K562 (cell line): ENCODE measurements around the gene A2ML1. TPM values are rescaled to one million over a fixed set of nuclear protein-coding genes. Genes with fewer than 3 reads are reported as not detected.

ENCODE experiments used
- AFF4 ChIP-seq: sonication (generic); formaldehyde crosslinking; IDR thresholded peaks from 2 replicates; pipeline ENCODE4 v1.8.0; 2023; ENCODE audit warnings: mild to moderate bottlenecking, missing genetic modification reagents
- BCOR ChIP-seq: fragments of 450-650 bp; IDR thresholded peaks from 2 replicates; pipeline ENCODE4 v1.6.1; 2016
- CHD4 ChIP-seq: fragments of 200-600 bp; sonication (generic); IDR thresholded peaks from 3 replicates; pipeline ENCODE4 v1.6.1; 2012; ENCODE audit warnings: low read depth, mild to moderate bottlenecking, mixed read lengths, low read length, inconsistent platforms; ENCODE audit not compliant: insufficient read depth, insufficient replicate concordance, poor library complexity, severe bottlenecking
- E2F6 ChIP-seq, 2 experiments: IDR thresholded peaks; 2 replicates each; pipeline ENCODE4 v1.6.1; 2011; ENCODE audit warnings: borderline replicate concordance in 1 of 2, control low read depth in 1 of 2, low read depth in 1 of 2, low read length in 1 of 2, mild to moderate bottlenecking in 1 of 2, mixed read lengths in 1 of 2, moderate library complexity in 1 of 2; ENCODE audit not compliant: insufficient read depth in 1 of 2, insufficient read length in 1 of 2, poor library complexity in 1 of 2, severe bottlenecking in 1 of 2; ENCODE audit errors: extremely low read depth in 1 of 2
- HMBOX1 ChIP-seq: sonication (generic); IDR thresholded peaks from 2 replicates; pipeline ENCODE4 v1.6.1; 2016
- HNRNPUL1 ChIP-seq: fragments of 200-400 bp; formaldehyde crosslinking; IDR thresholded peaks from 2 replicates; pipeline ENCODE4 v1.6.1; 2017; ENCODE audit warnings: low read length
- IRF1 ChIP-seq: sonication (generic); formaldehyde crosslinking; IDR thresholded peaks from 2 replicates; pipeline ENCODE4 v1.8.0; 2022; ENCODE audit warnings: missing genetic modification reagents, mild to moderate bottlenecking, borderline replicate concordance
- NEUROD1 ChIP-seq: fragments of 150-350 bp; IDR thresholded peaks from 2 replicates; pipeline ENCODE4 v1.6.1; 2014; ENCODE audit warnings: borderline replicate concordance, low read length, low read depth; ENCODE audit not compliant: partially characterized antibody
- PKNOX1 ChIP-seq: fragments of 450-650 bp; IDR thresholded peaks from 2 replicates; pipeline ENCODE4 v1.6.1; 2016
- RBM25 ChIP-seq: fragments of 200-400 bp; formaldehyde crosslinking; IDR thresholded peaks from 2 replicates; pipeline ENCODE4 v1.6.1; 2018; ENCODE audit warnings: low read length, low read depth, moderate library complexity; ENCODE audit not compliant: severe bottlenecking
- ZBTB5 ChIP-seq: fragments of 450-650 bp; IDR thresholded peaks from 2 replicates; pipeline ENCODE4 v1.6.1; 2017; ENCODE audit warnings: antibody characterized with exemption
- ZBTB9 ChIP-seq: fragments of 450-650 bp; formaldehyde crosslinking; IDR thresholded peaks from 2 replicates; pipeline ENCODE4 v1.4.0; 2020; ENCODE audit warnings: mild to moderate bottlenecking, moderate library complexity
- ZNF41 ChIP-seq: fragments of 250-450 bp; sonication (Bioruptor Pico); conservative IDR thresholded peaks from 2 replicates; pipeline ENCODE4 v1.4.0; 2020; ENCODE audit warnings: mild to moderate bottlenecking
- polyA plus RNA-seq, 8 experiments: library from polyadenylated mRNA; depleted of rRNA in 4 of 8; stranded (reverse) in 5 of 8; unstranded in 3 of 8; fragments of >200 nt; fragmentation: Nextera tagmentation in 2 of 8; fragmentation: Illumina TruSeq in 1 of 8; extraction: Ambion mirVana in 2 of 8; extraction: Trizol in 1 of 8; gene quantifications; 2 replicates each; pipeline versions ENCODE4 v1.2.1 to v1.2.3, GENCODE V29; 2011 to 2014; ENCODE audit warnings: inconsistent platforms in 1 of 8, missing spikeins in 1 of 8
- total RNA-seq, 7 experiments: library from RNA; depleted of rRNA in 6 of 7; stranded (reverse); fragments of >200 nt in 6 of 7; fragmentation: Illumina TruSeq in 2 of 7; extraction: Trizol in 2 of 7; gene quantifications; 2 replicates each; pipeline versions ENCODE4 v1.2.1 to v1.2.3, GENCODE V29; 2011 to 2021; ENCODE audit warnings: low replicate concordance in 1 of 7

The A2ML1 gene
- total and polyA plus RNA-seq, 9 of the 15 experiments (the other 6 are each of a cell fraction or from before 2014, with no cell fraction given) = 0.04 to 0.47 (median 0.13) TPM

GRCh38 chr12:8886502-8887284, 64.3 kb downstream of the A2ML1 start (continued):
- TF ChIP-seq ZBTB9 (CRISPR knock-in tag) (no peak), ZNF41 (CRISPR knock-in tag) (no peak), HMBOX1 (no peak), CHD4 (no peak), AFF4 (CRISPR knock-in tag) (no peak), HNRNPUL1 (no peak), NEUROD1 (no peak), IRF1 (CRISPR knock-in tag) (no peak), ZBTB5 (no peak), BCOR (peak; percentile 84), PKNOX1 (no peak), RBM25 (peak; percentile 57), E2F6 (IDR thresholded peaks at IDR 0.05; ENCODE audit: borderline replicate concordance in 1 of 2, extremely low read depth in 1 of 2, insufficient read depth in 1 of 2, insufficient read length in 1 of 2, low read depth in 1 of 2, low read length in 1 of 2, poor library complexity in 1 of 2, severe bottlenecking in 1 of 2) (no peak)
